Measurements from ENCODE around the gene NR6A1.

The NR6A1 gene

DNA sequence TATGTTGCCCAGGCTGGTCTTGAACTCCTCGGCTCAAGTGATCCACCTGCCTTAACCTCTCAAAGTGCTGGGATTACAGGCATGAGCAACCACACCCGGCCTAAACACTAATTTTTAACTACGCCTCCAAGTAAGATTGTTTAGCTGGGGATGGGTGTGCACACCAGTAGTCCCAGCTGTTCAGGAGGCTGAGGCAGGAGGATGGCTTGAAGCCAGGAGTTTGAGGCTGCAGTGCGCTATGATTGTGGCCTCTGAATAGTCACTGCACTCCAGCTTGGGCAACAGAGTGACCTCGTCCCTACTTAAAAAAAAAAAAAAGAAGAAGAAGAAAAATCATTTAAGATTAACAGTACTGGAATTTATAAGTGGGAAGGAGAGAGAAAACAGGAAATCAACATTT lies 173.1 kb downstream of the NR6A1 start:
- no peak for TF ChIP-seq ZNF274 (IDR thresholded peaks at IDR 0.05; ENCODE audit: low read depth, low read length)
- no peak overlapping the region for H3K4me3 ChIP-seq (ENCODE audit: low read length)

DNA sequence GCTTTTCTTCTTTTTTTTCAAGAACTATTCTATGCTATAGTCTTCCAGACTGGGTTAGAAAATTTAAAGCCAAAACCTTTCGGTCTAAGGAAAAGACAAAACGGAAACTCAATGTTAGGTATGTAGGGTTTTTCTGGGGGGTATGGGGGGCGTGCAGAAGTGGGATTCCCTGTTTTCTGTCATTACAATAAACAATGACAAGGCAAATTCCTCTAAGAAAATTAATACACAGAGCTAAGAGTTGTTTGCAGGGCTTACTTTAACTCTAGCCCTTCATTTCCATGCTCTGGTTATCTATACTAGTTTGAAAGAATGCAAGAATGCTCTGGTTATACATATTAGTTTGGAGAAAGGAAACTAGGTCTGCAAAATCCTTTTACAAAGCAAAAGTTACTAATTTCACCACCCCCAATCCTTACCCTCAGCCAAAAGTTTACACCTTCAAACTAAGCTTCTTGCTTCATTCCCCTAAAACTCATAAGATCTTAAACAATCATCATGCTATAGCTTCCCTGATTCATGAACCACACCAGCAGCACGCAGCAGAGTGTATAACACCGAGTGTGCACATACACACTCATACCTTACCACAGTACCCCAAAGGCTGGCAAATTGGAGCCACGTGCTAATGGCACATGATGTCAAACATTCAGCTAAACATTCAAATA lies 174.8 kb downstream of the NR6A1 start:
- no peak for TF ChIP-seq ZNF274 (IDR thresholded peaks at IDR 0.05; ENCODE audit: low read depth, low read length)
- H3K4me3 ChIP-seq (ENCODE audit: low read length), result no peak overlapping the region

DNA sequence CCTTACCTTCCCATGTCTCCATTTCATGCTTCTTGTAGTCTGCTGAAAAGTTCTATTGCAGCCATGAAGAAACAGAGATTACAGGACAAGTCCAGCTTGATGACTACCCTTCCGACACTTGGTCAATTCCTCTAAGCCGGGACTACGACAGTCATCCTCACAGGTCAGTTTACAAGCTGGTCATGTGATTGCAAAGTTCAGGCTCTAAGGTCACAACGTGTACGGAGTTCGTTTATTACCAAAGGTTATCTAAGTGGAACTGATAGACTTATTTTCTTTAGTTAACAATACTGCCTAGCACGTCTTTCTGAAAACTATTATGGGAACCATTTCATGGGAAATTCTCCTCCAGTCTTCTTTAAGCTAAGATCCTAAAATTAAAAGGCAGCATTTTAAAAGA lies 175.4 kb downstream of the NR6A1 start:
- H3K4me3 ChIP-seq (ENCODE audit: low read length), result no peak overlapping the region
- TF ChIP-seq ZNF274 (IDR thresholded peaks at IDR 0.05; ENCODE audit: low read depth, low read length), result no peak

DNA sequence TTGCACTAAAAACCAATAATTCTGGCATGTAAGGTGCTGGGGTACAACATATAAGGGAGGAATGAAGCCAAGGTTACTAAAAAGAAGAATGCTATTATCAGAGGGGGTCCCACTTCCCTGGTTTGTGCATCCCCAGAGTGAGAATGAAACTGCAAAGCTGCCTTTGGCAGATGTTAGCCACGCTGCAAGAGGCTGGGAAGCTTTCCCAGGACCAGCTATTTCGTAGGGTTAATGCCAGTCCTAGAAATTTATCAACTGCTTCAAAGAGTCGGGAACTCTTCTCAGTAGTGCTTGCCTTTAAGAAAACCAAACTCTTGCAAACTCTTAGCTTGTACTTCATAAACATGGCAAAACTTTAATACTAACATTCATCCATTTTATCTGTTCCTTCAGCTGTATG lies 176.4 kb downstream of the NR6A1 start:
- no peak overlapping the region for H3K4me3 ChIP-seq (ENCODE audit: low read length)
- TF ChIP-seq ZNF274 (IDR thresholded peaks at IDR 0.05; ENCODE audit: low read depth, low read length), result no peak

DNA sequence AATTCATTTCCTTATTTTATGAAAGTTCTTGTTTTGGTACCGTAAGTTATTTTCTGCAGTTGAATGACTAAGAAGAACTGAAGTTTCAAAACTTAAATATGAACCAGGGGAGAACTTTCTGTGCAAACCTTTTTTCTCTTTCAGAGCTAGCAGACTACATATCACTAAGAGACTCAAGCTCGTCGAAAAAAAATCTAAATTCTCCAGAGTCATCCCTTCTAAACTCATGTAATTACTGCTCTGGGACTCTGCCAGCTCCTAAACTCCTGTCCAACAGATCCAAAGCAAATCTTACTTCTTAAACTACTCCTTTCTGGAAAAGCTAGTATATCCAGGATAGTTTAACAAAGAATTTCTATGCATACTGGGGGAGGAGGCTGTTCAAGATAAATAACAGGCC lies 176.9 kb downstream of the NR6A1 start:
- TF ChIP-seq ZNF274 (IDR thresholded peaks at IDR 0.05; ENCODE audit: low read depth, low read length), result no peak
- no peak overlapping the region for H3K4me3 ChIP-seq (ENCODE audit: low read length)

DNA sequence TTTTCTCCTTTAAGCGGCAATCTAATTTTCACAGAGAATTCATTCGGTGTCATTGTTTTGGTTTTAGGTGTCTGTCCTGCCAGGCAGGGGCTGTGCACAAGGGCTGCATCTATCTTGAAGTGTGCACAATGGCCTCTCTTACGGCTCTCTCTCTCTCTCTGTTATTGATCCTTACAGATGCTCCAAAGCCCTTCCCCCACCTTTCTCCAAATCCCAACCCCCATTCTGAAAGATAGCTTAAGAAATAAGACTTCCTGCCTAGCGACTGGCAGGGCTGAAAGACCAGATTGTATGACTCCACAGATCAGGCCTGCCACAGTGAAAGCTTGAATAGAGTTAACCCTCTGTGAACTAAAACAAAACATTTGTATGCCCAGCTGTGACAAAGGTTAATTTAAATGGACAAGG lies 177.5 kb downstream of the NR6A1 start:
- H3K4me3 ChIP-seq (ENCODE audit: low read length), result no peak overlapping the region
- TF ChIP-seq ZNF274 (IDR thresholded peaks at IDR 0.05; ENCODE audit: low read depth, low read length), result no peak

DNA sequence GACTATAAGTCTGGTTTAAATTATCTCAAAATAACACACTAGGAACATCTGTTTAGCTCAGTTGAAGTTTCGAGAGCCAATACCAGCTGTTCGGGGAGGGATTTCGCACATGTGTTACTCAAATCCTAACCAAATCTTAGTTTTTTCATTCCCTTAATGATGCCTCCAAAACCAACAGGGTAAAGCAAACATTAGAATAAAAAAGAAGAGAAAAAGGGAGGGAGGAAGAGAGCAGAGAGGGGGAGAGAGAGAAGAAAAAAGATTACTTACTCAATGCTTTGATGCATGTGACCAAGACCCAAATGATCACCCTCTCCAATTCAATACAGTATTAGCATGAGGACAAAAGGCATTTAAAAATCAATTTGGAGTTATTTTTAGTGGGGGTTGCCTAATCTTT lies 177.9 kb downstream of the NR6A1 start:
- no peak for TF ChIP-seq ZNF274 (IDR thresholded peaks at IDR 0.05; ENCODE audit: low read depth, low read length)
- H3K4me3 ChIP-seq (ENCODE audit: low read length), result no peak overlapping the region

DNA sequence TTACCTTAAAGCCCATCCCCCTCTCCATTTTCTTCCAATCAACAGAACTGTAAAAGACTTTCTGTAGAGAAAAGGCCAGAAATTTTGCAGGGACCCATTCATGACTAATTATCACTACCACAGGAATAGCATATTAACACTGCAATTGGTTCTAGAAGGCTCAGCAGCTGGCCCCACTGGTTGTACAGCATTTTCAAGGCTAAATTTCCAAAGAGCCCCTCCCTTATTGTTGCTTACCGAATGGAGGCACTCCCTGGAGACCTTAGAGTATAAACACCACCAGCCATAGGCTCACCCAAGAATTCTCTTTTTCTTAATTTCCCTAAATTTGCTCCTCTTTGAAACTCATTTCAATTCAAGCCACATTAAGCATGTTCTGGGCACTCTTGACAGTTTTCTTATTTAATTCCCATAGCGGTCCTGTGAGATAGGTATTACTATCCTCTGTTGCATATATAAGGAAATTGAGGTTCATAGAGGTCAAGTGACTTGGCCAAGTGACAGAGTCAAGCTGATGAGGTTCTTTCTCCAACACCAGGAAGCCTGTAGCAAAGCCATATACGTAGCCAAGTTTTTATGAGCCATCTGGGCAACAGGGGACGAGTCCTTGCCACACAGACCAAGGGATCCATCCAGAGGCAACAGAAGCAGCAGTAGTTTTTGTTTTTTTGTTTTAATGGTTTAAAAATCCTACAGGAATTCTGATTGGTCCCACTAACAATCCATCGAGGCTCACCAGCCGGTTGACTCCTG lies 180.0 kb downstream of the NR6A1 start:
- H3K4me3 ChIP-seq (ENCODE audit: low read length), result no peak overlapping the region
- no peak for TF ChIP-seq ZNF274 (IDR thresholded peaks at IDR 0.05; ENCODE audit: low read depth, low read length)

DNA sequence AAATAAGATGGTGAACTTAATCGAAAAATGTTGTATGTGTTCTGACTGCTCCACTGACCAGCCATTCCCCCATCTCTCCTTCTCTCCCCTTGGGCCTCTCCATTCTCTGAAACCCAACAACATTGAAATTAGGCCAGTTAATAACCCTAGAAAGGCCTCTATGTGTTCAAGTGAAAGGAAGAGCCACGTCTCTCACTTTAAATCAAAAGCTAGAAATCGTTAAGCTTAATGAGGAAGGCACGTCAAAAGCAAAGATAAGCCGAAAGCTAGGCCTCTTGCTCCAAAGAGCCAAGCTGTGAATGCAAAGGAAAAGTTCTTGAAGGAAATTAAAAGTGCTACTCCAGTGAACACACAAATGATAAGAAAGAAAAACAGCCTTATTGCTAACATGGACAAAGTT lies 186.5 kb downstream of the NR6A1 start:
- no peak for TF ChIP-seq ZNF274 (IDR thresholded peaks at IDR 0.05; ENCODE audit: low read depth, low read length)
- no peak overlapping the region for H3K4me3 ChIP-seq (ENCODE audit: low read length)

DNA sequence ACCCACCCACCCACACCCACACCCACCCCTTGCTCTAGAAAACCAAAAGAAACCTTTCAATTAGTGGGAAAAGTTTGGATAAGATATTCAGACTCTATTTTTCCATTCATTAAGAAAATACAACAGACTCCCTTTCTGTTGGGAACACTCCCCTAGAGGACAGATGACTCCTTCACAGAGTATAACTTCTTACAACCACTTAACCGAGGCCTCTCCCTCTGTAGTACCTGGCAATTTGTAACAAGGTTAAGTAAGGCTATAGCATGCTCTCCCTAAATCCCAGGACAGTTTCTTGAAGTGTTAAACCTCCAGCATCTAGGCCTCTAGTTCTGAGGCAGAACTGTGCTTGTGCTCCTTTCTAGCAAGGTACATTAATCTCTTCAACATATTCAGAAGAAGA lies 188.0 kb downstream of the NR6A1 start:
- H3K4me3 ChIP-seq (ENCODE audit: low read length), result no peak overlapping the region
- TF ChIP-seq ZNF274 (IDR thresholded peaks at IDR 0.05; ENCODE audit: low read depth, low read length), result no peak

DNA sequence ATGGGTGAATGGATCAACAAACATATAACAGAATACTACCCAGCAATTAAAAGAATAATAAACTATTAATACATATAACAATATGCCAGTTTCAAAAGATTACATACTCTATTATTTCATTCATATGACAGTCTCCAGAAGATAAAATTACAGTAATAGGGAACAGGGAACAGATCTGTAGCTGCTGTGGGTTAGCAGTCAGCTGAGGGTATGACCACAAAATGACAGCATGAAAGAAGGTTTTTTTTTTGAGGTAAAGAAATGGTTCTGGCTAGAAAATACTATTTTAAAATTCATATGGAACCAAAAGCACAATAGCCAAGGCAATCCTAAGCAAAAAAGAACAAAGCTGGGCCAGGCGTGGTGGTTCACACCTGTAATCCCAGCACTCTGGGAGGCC lies 190.9 kb downstream of the NR6A1 start:
- no peak overlapping the region for H3K4me3 ChIP-seq (ENCODE audit: low read length)
- no peak for TF ChIP-seq ZNF274 (IDR thresholded peaks at IDR 0.05; ENCODE audit: low read depth, low read length)

DNA sequence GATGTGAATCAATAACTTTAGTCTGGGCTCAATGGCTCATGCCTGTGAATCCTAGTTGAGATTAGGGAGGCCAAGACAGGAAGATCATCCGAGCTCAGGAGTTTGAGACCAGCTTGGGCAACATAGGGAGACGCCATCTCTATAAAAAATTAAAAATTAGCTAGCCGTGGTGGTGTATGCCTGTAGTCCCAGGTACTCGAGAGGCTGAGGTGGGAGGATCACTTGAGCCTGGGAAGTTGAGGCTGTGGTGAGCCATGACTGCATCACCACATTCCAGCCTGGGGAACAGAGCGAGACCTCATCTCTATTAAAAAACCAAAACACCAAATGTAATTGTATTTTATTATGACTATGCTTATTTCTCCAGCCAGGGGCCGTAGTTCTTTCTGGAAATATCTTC lies 194.4 kb downstream of the NR6A1 start:
- H3K4me3 ChIP-seq (ENCODE audit: low read length), result no peak overlapping the region
- TF ChIP-seq ZNF274 (IDR thresholded peaks at IDR 0.05; ENCODE audit: low read depth, low read length), result no peak

DNA sequence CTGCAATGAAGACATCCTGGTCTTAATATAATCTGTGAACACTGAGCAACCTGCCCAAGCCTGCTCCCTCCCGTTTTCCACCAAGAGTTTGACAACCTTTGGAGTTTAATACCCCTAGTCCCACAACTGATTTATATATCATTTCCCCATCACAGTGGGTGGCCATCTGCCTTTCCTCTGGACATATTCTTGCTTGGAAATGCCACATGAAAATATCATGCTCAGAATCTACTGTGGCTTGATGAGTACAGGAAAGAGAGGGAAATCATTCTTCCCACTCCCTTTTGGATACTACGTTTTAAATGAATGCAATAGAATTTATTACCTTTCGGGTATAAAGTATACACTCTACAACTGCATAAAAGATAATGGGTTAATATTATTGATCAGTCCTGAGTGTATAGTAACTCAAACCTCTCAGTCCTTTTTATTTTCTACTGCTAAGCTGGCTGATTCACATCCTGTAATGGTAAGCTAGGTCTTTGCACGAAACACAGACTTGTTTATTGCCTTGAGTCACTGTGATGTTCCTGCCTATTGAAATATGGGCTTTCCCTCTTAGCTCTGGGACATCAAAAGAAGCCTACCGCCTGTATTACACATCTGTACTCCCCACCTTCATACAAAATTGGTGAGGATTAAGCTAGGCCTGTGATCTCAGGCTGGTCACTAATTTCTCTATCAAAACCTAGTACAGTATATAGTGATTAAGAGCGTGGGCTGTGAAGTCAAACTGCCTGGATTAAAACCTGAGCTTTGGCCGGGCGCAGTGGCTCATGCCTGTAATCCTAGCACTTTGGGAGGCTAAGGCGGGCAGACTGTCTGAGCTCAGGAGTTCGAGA lies 196.4 kb downstream of the NR6A1 start:
- H3K4me3 ChIP-seq (ENCODE audit: low read length), result no peak overlapping the region
- no peak for TF ChIP-seq ZNF274 (IDR thresholded peaks at IDR 0.05; ENCODE audit: low read depth, low read length)

DNA sequence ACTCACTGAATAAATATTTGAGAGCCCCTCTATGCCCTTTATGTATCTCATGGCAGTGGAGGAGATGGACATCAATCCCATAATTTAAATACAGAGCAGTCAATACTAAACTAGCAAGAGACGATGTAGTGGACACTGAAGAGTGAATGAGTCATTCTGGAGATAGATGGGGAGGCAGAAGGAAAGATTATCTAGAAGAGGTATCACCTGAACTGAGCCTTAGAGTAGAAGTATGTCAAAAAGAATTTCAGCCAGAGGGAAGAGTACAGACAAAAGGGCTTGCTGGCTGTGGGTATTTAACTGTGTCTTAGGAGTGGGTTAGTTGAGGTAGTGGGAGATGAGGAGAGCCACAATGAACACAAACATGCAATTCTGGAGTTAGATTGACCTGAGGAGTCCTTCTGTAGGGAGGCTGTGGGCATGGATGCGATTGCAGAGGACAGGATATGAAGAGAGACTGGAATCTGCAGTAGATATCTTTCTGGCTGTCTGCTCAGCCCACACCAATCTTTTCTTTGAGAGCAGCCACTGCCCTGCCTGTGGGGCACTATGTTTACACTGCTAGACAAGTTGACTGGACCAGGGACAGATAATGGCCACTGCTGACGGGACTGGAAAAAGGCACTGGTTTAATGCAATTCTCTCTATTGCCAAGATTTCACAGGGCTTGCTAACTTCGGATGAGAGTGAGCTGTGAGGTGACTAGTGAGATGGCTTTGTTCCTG lies 200.0 kb downstream of the NR6A1 start:
- TF ChIP-seq ZNF274 (IDR thresholded peaks at IDR 0.05; ENCODE audit: low read depth, low read length), result no peak
- H3K4me3 ChIP-seq (ENCODE audit: low read length), result no peak overlapping the region

Data from GM08714 (cell line).